AG09309 (cell line): Measurements from ENCODE around the gene SEMA3F.

ENCODE experiments used
- DNase-seq: peaks from one replicate; pipeline ENCODE4 v3.0.0-alpha.2; 2010; ENCODE audit warnings: low read depth
- H3K4me3 ChIP-seq: 2 replicates; pipeline ENCODE4 v1.5.1; 2011; ENCODE audit warnings: mild to moderate bottlenecking, low read depth, low read length, moderate library complexity; ENCODE audit not compliant: control insufficient read depth
- TF ChIP-seq, protein P1 (sequence below): IDR thresholded peaks from 2 replicates; pipeline ENCODE4 v1.5.1; 2011; ENCODE audit warnings: mild to moderate bottlenecking, low read depth, low read length, inconsistent platforms; ENCODE audit not compliant: insufficient read depth, control insufficient read depth; ENCODE audit errors: missing control alignments

SEMA3F gene

GRCh38 chr3:50161320-50161719, 6.2 kb downstream of the SEMA3F start:
- TF ChIP-seq, protein P1, sequence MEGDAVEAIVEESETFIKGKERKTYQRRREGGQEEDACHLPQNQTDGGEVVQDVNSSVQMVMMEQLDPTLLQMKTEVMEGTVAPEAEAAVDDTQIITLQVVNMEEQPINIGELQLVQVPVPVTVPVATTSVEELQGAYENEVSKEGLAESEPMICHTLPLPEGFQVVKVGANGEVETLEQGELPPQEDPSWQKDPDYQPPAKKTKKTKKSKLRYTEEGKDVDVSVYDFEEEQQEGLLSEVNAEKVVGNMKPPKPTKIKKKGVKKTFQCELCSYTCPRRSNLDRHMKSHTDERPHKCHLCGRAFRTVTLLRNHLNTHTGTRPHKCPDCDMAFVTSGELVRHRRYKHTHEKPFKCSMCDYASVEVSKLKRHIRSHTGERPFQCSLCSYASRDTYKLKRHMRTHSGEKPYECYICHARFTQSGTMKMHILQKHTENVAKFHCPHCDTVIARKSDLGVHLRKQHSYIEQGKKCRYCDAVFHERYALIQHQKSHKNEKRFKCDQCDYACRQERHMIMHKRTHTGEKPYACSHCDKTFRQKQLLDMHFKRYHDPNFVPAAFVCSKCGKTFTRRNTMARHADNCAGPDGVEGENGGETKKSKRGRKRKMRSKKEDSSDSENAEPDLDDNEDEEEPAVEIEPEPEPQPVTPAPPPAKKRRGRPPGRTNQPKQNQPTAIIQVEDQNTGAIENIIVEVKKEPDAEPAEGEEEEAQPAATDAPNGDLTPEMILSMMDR = no peak
- no peak for DNase-seq

GRCh38 chr3:50162034-50162883, 7.1 kb downstream of the SEMA3F start:
- TF ChIP-seq, protein P1 = no peak
- DNase-seq = no peak

More at GRCh38 chr3:50161320-50161719, 6.2 kb downstream of the SEMA3F start:
- H3K4me3 ChIP-seq = no peak overlapping the region

GRCh38 chr3:50163572-50164455, 8.7 kb downstream of the SEMA3F start:
- no peak overlapping the region for H3K4me3 ChIP-seq
- TF ChIP-seq, protein P1 = no peak
- DNase-seq = peak; percentile 88

More at GRCh38 chr3:50162034-50162883, 7.1 kb downstream of the SEMA3F start:
- H3K4me3 ChIP-seq = no peak overlapping the region

DNA sequence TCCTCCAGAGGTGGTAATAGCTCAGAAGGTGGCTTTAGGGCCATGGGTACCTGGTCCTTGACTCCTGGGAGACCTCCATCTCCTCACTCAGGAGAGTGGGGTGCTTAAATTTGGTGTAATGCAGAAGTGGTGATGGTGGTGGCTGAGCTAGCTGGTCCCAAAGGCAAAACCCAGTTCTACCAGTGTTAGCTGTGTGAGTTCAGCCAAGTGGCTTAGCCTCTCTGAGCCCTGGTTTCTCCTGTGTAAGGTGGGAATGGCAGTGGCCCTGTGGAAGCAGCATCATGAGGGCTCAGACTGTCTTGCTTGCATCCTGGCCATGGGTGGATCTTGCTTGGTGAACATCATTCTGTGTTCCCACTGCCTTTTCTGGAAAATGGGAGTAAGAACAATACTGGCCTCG, 9.4 kb downstream of the SEMA3F start:
- TF ChIP-seq, protein P1 = no peak
- no peak overlapping the region for H3K4me3 ChIP-seq
- no peak for DNase-seq

DNA sequence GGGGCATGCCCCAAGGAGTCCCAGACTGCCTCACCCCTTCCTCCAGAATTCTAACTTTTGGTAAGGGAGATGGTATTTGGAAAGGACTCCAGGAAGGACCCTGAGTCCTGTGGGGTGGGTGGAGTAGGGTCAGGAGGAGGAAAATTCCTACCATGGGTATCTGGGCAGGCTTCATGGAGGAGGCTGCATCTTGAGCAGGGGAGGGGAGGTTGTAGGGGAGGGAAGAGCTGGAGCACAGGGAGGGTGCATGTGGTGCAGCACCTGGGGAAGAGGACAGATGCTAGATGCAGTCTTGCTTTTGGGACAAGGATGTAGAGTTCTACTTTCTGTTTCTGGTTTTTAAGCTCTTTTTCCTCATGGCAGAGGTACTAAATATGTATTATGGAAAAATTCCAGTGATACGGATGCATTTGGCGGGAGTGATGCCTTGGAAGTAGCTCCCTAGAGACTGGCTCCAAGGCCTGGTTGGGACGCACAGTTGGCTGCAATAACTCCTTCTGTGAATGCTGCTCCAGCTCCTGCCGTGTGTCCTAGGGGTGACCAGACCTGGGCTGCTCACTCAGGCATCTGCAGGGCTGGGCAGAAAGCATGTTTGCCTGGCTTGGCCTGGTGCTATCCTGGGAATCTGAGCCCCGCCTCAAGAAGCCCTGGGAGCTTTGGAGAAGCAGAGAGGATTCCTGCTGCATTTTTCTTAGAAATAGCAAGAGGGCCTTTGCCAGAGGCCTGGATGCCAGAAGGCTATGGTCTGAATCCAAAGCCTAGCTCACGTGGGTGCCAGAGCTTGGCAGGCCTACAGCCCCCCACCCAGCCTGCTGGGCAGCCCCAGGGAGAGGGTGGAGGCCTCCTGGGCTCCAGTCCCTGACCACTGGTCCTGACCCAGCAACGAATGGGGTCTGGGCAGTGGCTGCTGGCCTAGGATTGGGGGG, 10.1 kb downstream of the SEMA3F start:
- H3K4me3 ChIP-seq = no peak overlapping the region
- peak; percentile 43 for DNase-seq
- TF ChIP-seq, protein P1 = no peak
